ENCODE measurements around the gene AKIP1. TPM values are rescaled to one million over a fixed set of nuclear protein-coding genes. Genes with fewer than 3 reads are reported as not detected.
"Not testable (repeated sequence)": the region's sequence is repeated elsewhere in the genome, so short reads cannot be mapped to it uniquely, and the experiment has no call there.

AKIP1 gene
- total RNA-seq, 2 donors from 2014 or later: 31.8 to 34.7 TPM

- Histone ChIP-seq H3K27ac (peak overlapping the region; percentile 74 to 80), H3K4me3 (peak overlapping the region; percentile 63 to 83), H3K36me3 (no peaks in the 10 kb centered on the region), H3K27me3 (no peaks in the 10 kb centered on the region), H3K4me1 (peaks cover 0 to 16% of the 10 kb centered on the region in 2 donors), H3K9me3 (no peaks in the 10 kb centered on the region)
- no peak for TF ChIP-seq CTCF (IDR thresholded peaks at IDR 0.05)
- no peak for DNase-seq (ENCODE audit: low spot score)
These were observed 40.4 kb upstream of the AKIP1 start for GRCh38 chr11:8870411-8871170.

DNA sequence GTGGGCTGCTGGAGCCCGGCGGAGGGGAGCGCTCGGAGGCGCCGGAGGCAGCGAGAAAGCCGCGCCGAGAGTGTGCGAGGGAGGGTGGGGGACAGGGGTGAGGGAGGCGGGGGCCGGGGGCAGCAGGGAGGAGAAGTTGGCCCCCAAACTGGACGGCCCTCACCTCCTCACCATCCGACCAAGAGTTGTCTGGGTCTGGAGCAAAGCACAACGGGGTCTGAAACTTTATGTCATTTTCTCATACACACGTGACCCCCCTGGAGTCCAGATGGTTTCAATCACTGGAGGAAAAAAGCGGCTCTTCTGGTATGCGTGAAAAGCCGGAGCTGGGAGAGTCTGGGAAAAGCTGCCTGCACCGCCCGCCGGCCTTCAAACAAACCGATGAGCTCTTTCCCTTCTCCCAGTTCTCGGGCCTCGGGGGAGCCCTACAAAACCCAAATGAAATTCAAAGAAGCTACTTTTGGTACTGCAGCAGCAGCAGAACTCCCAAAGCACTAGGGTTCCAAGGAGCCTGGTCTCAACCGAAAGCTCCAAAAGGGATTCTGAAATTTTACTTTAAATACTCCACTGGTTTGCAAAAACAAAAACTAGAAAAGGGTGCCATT, 39.7 kb upstream of the AKIP1 start:
- no peak for TF ChIP-seq CTCF (IDR thresholded peaks at IDR 0.05)
- no peaks in the 10 kb centered on the region for H3K9me3 ChIP-seq
- peak overlapping the region; percentile 63 to 83 for H3K4me3 ChIP-seq
- DNase-seq (ENCODE audit: low spot score): peak; percentile 79
- H3K4me1 ChIP-seq: peaks cover 0 to 16% of the 10 kb centered on the region in 2 donors
- peak overlapping the region; percentile 74 to 80 for H3K27ac ChIP-seq
- no peaks in the 10 kb centered on the region for H3K36me3 ChIP-seq
- no peaks in the 10 kb centered on the region for H3K27me3 ChIP-seq

DNA sequence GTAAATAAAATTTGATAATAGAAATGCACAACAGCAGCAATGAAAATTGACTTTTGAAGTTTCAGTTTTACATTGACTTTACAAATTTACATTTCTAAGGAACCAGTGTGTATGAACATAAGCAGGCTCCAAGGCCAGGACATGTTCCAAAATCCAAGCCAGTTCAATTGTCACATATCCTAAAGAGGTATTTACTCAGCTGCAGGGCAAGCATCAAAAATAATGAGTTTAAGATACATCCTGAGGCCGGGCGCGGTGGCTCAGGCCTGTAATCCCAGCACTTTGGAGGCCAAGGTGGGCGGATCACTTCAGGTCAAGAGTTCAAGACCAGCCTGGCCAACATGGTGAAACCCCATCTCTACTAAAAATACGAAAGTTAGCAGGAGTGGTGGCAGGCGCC, 39.0 kb upstream of the AKIP1 start:
- Histone ChIP-seq H3K4me3 (no peak overlapping the region), H3K9me3 (no peaks in the 10 kb centered on the region), H3K4me1 (peaks cover 0 to 16% of the 10 kb centered on the region in 2 donors), H3K27me3 (no peaks in the 10 kb centered on the region), H3K36me3 (no peaks in the 10 kb centered on the region), H3K27ac (peak overlapping the region in 1 of 2 donors; percentile 80)
- TF ChIP-seq CTCF (IDR thresholded peaks at IDR 0.05): no peak
- no peak for DNase-seq (ENCODE audit: low spot score)

DNA sequence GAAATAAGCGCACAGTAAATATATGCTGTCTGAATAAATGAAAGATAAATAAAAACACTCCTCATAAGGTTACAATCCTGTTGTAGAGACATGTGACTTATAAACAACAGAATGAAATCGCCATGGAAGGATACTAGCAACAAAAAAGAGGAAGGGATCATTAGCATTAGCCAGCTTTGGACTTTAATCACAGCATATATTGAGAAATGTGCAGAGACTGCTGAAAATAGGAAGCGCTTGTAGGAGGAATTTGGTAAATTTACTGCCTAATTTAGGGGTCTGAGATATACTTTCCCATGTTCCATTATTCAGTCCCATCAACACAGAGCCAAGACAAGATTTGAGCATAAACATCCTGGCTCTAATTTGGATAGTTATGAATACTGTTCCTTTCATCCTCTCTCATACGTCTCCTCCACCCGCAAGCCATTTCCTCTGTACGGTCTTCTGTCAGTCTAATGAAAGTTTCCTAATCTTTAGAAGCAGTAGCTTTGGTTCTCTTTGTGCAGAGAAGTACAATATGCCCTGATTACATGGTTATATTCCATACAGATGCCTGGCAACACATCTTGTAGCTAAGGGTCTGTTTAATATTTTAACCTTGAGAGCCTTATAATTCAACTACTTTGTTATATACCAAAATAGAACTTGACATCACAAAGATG, 37.1 kb upstream of the AKIP1 start:
- no peak for DNase-seq (ENCODE audit: low spot score)
- no peaks in the 10 kb centered on the region for H3K27me3 ChIP-seq

DNA sequence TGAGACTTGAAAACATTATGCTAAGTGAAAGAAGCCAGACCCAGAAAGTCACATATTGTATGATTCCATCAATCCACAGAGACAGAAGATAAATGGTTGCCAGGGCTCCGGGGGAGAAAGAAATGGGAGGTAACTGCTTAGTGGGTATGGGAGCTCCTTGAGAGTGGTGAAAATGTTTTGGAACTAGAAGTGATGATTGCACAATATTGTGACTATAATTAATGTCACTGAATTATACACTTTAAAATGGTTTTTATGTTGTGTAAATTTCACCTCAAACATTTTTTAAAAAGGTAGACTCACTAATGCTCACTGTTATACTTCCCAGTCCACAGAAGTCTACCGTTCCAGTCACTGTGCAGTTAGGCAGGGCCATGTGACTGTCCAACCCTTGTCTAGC, 32.2 kb upstream of the AKIP1 start:
- no peak for DNase-seq (ENCODE audit: low spot score)
- no peaks in the 10 kb centered on the region for H3K9me3 ChIP-seq
- TF ChIP-seq CTCF (IDR thresholded peaks at IDR 0.05): no peak
- no peaks in the 10 kb centered on the region for H3K36me3 ChIP-seq
- no peak overlapping the region for H3K4me3 ChIP-seq
- no peaks in the 10 kb centered on the region for H3K4me1 ChIP-seq
- no peak overlapping the region for H3K27ac ChIP-seq
- no peaks in the 10 kb centered on the region for H3K27me3 ChIP-seq

More for the DNA sequence above, 37.1 kb upstream of the AKIP1 start:
- Histone ChIP-seq H3K36me3 (no peaks in the 10 kb centered on the region), H3K4me3 (no peak overlapping the region), H3K27ac (no peak overlapping the region), H3K4me1 (peaks cover 0 to 16% of the 10 kb centered on the region in 2 donors), H3K9me3 (no peaks in the 10 kb centered on the region)
- no peak for TF ChIP-seq CTCF (IDR thresholded peaks at IDR 0.05)

DNA sequence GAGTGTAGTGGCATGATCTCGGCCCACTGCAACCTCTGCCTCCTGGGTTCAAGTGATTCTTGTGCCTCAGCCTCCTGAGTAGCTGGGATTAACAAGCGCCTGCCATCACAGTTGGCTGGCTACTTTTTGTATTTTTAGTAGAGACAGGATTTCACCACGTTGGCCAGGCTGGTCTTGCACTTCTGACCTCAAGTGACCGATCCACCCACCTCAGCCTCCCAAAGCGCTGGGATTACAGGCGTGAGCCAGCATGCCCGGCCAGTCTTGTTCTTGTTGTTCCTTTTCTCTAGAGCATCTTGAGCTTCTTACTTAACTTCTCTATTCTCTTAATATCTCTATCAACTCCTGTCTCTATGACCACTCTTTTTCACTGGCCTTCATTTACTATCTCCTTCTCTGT, 29.4 kb upstream of the AKIP1 start:
- not testable (repeated sequence) for H3K4me1 ChIP-seq; H3K4me3 ChIP-seq; DNase-seq (ENCODE audit: low spot score); H3K36me3 ChIP-seq; H3K27ac ChIP-seq; H3K27me3 ChIP-seq; H3K9me3 ChIP-seq
